Measurements from ENCODE around the gene C6orf52.

DNA sequence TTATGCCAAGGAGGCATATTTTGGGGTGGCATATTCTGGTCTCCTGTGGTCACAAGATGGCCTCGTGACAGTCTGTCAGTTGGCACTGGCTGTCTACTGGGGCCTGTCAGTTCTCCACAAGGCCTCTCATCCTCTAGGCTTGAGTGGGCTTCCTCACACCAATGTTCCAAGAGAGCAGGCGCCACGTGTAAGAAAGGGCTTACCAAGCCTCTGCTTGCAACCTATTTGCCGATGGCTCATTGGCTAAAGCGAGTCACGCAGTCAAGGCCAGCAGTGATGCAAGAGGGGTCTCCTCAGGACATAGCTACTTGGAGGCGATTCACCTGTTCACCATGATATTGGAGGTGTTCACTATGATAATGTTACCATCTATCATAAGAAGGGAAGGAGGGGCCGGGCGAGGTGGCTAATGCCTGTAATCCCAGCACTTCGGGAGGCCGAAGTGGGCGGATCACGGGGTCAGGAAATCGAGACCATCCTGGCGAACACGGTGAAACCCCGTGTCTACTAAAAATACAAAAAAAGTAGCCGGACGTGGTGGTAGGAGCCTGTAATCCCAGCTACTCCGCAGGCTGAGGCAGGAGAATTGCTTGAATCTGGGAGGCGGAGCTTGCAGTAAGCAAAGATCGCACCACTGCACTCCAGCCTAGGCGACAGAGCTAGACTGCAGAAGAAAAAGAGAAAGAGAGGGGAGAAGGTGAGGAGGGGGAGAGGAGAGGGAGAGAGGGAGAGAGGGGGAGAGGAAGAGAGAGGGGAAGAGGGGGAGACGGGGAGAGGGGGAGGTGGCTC lies 35.3 kb downstream of the C6orf52 start:
- TF ChIP-seq POLR2A (IDR thresholded peaks at IDR 0.05): no peak
- TF ChIP-seq, protein P1, sequence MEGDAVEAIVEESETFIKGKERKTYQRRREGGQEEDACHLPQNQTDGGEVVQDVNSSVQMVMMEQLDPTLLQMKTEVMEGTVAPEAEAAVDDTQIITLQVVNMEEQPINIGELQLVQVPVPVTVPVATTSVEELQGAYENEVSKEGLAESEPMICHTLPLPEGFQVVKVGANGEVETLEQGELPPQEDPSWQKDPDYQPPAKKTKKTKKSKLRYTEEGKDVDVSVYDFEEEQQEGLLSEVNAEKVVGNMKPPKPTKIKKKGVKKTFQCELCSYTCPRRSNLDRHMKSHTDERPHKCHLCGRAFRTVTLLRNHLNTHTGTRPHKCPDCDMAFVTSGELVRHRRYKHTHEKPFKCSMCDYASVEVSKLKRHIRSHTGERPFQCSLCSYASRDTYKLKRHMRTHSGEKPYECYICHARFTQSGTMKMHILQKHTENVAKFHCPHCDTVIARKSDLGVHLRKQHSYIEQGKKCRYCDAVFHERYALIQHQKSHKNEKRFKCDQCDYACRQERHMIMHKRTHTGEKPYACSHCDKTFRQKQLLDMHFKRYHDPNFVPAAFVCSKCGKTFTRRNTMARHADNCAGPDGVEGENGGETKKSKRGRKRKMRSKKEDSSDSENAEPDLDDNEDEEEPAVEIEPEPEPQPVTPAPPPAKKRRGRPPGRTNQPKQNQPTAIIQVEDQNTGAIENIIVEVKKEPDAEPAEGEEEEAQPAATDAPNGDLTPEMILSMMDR (IDR thresholded peaks at IDR 0.05): no peak

Data from lower leg skin (tissue), 3 donors.